ENCODE data around the gene KLRF2.
"Not testable (repeated sequence)": the region's sequence is repeated elsewhere in the genome, so short reads cannot be mapped to it uniquely, and the experiment has no call there.

GRCh38 chr12:9876120-9876519 lies 5.2 kb upstream of the KLRF2 start:
- TF ChIP-seq EP300 (conservative IDR thresholded peaks at IDR 0.05; ENCODE audit: poor library complexity, severe bottlenecking); SMC3 (conservative IDR thresholded peaks at IDR 0.05; ENCODE audit: poor library complexity); EZH2 (IDR thresholded peaks at IDR 0.05; ENCODE audit: borderline replicate concordance, insufficient read depth, low read length, poor library complexity, severe bottlenecking); CTCF (IDR thresholded peaks at IDR 0.05; ENCODE audit: poor library complexity, severe bottlenecking); POLR2AphosphoS5 (IDR thresholded peaks at IDR 0.05): not testable (repeated sequence)
